HG03175 (cell line): ENCODE data around the gene ARL14EP.

Experiments
- ATAC-seq: cut with Tn5 transposase; IDR thresholded peaks from one replicate; pipeline ENCODE4 v1.9.1; 2021; ENCODE audit warnings: mild to moderate bottlenecking, moderate library complexity; ENCODE audit not compliant: unreplicated experiment

ARL14EP gene

DNA sequence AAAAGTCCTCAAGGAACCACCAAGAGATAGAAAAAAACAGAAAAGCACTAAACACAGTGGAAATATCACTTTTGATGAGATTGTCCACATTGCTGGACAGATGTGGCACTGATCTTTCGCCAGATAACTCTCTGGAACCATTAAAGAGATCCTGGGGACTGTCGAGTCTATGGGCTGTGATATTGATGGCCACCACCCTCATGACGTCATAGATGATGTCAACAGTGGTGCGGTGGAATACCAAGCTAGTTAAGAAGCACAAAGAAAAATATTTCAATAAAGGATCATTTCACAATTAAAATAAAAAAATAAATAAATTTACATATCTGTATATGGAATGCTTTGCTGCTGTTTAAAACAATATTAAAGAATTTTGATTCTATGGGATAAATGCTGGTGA is 45.5 kb downstream of the ARL14EP start:
- no peak for ATAC-seq

DNA sequence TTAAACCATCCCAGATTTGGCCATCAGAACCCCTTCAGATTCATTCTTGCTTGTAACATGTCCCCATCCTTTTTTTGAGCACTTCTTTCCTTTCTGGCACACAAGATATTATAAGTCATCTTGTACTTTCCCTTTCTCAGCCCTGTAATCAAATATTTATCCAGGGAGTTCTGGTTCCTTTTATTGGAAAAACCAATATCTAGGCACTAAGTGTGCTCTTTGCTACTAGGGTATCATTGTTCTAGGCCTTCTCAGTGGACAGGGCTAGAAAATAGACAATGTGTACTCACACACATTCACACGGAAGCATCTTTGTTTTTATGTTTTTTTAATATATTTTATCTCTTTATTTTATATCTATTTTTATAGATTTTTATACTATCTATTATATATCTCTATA is 47.3 kb downstream of the ARL14EP start:
- no peak for ATAC-seq

DNA sequence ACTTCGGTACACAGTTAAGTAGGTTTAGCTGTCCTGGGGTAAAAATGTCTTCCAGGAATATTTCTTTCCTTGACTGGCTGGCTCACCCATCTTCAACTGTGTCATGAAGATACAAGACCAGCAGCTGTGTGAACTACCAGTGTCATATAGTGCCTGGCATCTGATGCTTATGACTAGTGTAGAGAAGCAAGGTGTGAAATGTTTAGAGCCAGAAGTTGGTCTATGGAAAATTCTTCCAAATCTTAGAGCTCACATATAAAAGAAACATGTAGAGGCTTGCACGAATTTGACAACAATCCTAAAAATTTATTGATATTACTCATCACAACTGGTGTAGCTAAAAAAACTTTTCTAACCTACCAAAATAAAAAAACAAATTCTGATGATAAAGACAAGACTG is 54.4 kb downstream of the ARL14EP start:
- no peak for ATAC-seq

DNA sequence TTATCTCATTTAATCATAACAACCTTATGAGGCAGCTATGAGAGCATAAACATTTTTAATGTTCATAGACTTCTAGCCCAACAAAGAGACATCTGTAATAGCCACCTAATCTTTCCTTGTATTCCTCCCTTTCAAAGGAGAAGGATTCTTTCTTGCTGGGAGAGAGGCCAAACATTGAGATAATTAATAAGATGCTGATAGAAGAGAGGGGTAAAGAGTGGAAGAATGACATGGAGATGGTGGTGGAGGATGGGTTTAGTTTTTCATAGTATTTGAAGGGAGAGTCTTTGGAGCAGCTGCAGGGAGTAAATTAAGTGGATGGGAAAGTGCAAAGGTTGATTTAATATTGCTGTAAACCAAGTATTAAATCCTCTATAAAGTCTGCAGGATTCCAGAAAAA is 57.9 kb downstream of the ARL14EP start:
- ATAC-seq: no peak

DNA sequence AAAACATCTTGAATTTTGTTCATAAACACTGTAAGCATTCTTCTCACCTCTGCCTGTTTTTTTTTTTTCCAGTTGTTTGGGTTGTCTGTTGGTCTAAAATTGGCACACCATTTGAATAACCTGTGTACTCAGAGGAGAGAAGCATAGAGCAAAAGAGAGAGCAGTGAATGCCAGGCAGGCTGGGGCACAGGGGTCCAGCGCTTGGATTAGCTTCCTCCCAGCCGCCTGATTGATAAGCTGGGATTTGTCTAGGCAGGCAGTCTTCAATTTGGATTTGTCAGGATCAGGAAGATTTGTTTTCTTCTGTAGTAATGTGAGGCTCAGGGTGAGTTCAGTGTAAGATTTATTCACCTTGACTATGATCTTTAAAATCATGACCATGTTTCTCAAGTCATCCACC is 59.0 kb downstream of the ARL14EP start:
- ATAC-seq: no peak
